Activated CD4-positive, alpha-beta T cell treated with anti-CD3 and anti-CD28 coated beads, Interleukin-2, Interleukin-6, amounts not matched to agents 100 ng/mL and 50 ng/mL, durations not matched to agents 16 hours and 8 hours (primary cell): ENCODE results near the gene LILRB4.
"Not testable (repeated sequence)": the region's sequence is repeated elsewhere in the genome, so short reads cannot be mapped to it uniquely, and the experiment has no call there.

Experiments
- DNase-seq: peaks from one replicate; pipeline ENCODE4 v3.0.0-alpha.2; 2020

Gene LILRB4

GRCh38 chr19:54662730-54663129, at the start of gene LILRB4:
Gene LILRB4 (plus strand): TSS chr19:54662985. CDS start chr19:54663034, 49 bp downstream.
- DNase-seq, result no peak

DNA sequence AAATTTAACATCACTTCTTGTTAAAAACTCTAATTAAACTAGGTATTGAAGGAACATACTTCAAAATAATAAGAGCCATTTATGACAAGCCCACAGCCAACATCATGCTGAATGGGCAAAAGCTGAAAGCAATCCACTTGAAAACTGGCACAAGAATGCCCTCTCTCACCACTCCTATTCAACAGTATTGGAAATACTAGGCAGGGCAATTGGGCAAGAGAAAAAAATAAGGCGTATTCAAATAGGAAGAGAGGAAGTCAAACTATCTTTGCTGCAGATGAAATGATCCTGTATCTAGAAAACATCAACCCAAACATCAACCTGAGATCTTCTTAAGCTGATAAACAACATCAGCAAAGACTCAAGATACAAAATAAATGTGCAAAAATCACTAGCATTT, 48.1 kb upstream of the LILRB4 start:
- no peak for DNase-seq

GRCh38 chr19:54616057-54616456, 46.7 kb upstream of the LILRB4 start:
- DNase-seq, result no peak

- no peak for DNase-seq
Measured at GRCh38 chr19:54616821-54617560, 45.8 kb upstream of the LILRB4 start.

DNA sequence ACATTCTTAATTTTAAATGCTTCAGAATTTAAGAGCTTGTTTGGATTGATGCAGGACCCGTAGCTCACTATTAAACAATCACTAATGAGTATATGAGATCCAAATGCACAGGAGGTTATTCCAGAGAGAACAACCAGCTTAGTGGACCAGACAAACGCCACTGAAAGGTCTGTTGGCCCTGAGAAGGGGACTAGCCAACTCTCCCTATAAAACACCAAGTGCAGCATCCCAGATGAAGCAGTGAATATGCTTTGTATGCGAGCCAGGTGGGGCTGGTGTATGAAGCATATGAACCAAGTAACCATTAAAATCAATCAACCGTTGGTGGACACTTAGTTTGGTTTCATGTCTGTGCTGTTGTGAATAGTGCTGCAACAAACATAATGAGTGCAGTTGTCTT, 42.3 kb upstream of the LILRB4 start:
- DNase-seq, result no peak

DNA sequence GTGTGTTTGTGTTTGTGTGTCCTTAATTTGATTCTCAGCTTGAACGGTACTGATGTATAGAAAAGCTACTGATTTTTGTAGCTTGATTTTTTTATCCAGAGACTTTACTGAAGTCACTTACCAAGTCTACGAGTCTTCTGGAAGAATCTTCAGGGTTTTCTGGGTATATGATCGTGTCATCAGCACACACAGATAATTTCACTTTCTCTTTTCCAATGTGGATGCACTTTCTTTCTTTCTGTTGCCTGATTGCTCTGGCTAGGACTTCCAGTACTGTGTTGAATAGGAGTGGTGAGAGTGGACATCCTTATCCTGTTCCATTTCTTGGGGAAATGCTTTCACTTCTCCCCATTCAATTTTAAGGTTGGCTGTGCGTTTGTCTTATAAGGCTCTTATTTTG, 40.4 kb upstream of the LILRB4 start:
- no peak for DNase-seq

- DNase-seq, result not testable (repeated sequence)
Measured at GRCh38 chr19:54624234-54624633, 38.6 kb upstream of the LILRB4 start.

DNA sequence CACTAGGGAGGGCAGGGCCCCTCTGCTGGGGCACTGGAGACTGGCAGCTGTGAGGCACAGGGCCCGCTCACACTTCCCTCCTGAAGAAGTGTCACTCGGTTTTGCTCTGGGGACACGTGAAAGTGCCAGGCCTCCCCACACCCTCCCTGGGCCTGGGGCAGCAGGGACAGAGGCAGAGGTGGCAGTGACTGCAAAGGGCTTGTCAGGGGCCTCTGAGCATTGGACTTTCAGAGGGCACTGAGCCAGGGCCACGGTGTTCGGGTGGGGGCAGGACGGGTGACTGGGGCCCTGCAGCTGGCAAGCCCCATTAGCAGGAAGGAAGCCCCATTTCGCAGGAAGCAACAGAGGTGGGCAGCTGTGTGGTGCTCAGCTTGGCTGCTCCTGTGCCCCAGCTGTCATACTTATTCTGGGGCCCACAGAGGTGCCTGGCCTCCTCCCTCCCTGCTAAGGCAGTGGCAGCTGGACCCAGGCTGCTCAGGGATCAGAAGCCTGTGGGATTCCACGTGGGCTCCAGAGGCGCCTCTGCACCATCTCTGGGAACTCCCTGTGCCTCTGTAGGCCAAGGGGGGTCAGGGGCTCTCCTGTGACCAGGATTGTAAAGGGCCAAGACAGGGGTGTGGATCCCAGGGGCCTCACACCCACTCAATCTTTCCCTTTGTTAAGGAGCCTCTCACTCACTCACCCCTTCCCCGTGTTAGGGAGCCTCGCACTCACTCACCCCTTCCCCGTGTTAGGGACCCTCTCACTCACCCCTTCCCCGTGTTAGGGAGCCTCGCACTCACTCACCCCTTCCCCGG, 37.7 kb upstream of the LILRB4 start:
- not testable (repeated sequence) for DNase-seq

DNA sequence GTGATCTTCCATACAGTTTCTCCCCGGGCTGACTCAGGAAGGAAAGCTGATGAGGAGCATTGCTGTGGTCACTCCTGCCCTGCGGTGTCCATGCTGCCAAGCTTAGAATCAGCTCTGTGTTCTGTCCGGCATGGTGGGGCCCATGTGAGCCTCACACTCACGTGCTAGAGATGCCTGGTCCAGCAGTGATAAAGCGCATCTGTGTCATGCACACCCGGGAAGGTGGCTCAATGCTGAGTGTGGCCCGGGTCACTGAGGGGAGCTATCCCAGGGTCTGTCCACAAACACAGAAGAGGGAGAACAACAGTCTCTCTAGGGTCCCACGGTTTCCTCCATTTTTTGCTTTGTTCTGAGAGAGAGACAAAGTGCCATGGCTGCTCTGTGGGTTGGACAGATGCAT, 36.0 kb upstream of the LILRB4 start:
- DNase-seq, result no peak

DNA sequence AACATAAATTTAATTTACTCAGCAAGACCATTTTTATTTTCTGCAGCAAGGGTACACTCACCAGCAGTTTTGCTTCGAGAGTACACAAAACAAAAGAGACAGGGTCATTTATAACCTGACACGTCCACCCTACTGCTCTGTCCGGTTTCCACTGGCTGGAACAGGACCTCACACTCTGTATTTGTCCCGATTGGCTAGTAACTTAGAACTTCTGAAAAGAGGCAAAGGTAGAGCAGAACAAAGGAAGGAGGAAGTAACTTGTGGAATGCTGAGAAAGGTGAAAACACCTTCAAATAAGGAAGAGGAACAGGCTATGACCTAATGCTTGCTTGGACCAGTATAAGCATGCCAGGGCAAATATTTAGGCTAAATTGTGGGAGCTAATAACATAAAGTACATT, 34.9 kb upstream of the LILRB4 start:
- not testable (repeated sequence) for DNase-seq

DNA sequence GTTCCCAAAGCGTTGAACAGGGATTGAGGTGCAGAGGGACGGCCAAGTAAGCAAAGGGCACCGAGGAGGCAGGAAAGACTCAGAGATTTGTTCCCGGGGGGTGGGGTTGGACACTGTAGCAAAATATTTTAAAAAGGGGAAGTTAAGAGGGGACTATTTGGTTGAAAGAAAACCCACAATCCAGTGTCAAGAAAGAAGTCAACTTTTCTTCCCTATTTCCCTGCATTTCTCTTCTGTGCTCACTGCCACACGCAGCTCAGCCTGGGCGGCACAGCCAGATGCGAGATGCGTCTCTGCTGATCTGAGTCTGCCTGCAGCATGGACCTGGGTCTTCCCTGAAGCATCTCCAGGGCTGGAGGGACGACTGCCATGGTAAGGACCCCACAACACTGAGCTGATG, 32.5 kb upstream of the LILRB4 start, which contains the start of gene LILRB1:
TSS of gene LILRB1 (plus strand) at position 223 of the 400 bp plus-strand sequence. CDS start 590 bp downstream, outside the sequence.
- DNase-seq, result not testable (repeated sequence)

DNA sequence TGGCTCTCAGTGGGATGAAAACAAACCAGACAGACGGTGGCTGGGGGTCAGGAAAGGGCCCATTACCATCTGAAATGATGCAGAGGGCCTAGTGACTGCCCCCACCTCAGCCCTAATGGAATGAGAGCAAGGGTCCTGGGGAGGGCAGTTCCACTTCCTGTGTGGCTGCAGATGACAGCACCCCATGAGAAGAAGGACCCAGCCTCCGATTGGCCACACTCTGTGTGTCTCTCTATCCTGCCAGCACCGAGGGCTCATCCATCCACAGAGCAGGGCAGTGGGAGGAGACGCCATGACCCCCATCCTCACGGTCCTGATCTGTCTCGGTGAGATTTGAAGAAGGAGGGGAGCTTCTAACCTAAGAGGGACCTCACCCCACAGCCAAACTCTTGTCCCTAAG, 32.0 kb upstream of the LILRB4 start:
- no peak for DNase-seq

GRCh38 chr19:54631489-54632337, 31.1 kb upstream of the LILRB4 start:
- not testable (repeated sequence) for DNase-seq

DNA sequence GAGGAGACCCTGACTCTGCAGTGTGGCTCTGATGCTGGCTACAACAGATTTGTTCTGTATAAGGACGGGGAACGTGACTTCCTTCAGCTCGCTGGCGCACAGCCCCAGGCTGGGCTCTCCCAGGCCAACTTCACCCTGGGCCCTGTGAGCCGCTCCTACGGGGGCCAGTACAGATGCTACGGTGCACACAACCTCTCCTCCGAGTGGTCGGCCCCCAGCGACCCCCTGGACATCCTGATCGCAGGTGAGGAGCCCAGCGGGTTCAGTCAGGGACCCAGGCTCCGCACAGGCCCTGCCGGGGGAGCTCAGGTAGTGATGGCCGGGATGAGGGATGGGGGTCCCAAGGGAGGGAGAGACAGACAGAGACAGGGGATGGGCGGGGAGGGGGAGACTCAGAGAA, 30.3 kb upstream of the LILRB4 start:
- DNase-seq, result not testable (repeated sequence)

- no peak for DNase-seq
Measured at GRCh38 chr19:54633401-54633800, 29.4 kb upstream of the LILRB4 start.

- DNase-seq, result not testable (repeated sequence)
Measured at GRCh38 chr19:54636081-54636480, 26.7 kb upstream of the LILRB4 start.

DNA sequence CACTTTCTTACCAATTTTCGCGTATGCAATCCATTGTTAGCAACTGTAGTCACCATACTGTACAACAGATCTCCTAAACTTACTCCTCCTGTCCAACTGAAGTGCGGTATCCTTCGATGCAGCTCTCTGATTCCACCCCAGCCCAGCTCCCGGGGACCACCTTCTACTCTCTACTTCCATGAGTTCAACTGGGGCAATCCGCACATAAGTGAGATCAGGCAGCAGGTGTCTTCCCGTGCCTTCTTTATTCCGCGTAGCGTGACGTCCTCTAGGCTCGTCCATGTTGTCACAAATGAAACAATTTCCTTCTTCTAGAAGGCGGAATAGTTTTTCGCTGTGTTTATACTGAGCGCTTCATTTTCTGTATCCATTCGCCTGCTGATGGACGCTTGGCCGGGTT, 24.1 kb upstream of the LILRB4 start:
- DNase-seq, result no peak

DNA sequence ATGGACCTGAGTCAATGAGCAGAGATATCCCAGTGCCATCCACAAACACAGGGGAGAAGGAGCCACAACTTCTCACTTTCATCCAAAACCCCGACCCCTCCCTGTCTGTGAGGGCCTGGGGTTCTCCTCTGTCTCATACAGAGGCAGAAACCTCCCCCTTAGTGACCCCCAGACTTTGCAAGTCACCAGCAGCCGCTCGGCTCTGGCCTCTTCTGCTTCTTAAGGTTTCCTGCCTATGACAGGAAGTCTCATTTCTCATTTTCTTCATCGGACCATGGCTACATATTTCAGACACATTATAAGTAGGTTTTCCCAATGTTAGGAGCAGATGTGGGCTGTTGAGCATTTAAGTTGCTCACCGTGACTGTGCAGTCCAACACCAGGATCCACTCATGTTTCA, 19.8 kb upstream of the LILRB4 start:
- not testable (repeated sequence) for DNase-seq

DNA sequence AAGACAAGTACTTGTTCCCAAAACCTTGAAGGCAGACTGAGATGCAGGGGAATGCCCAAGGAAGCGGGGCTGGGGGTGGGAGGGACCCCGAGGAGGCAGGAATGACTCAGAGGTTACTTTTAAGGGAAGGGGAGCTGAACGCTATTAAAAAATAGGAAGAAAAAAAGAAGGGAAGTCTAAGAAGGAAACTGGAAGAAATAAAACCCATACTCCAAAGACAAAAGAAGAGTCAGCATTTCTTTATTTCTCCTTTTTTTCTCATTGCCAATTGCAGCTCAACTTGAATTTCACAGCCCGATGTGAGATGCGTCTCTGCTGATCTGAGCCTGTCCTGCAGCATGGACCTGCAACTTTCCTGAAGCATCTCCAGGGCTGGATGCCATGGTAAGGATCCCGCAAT, 19.2 kb upstream of the LILRB4 start:
- DNase-seq, result not testable (repeated sequence)

DNA sequence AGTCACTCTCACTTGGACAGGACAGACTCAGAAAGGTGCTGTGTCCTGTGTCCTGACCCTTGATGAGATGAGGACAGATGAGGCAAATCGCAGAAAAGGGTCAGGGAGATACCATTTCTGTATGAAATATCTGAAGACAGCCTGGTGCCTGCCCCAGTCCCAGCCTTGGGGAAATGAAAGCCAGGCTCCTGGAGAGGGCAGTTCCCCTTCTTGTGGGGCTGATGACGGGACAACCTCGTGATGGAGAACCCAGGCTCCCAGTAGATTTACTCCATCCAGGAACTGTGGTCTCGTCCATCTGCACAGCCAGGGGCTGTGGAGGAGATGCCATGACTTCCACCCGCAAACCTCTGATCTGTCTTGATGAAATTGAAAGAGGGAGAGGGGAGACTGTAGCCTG, 18.7 kb upstream of the LILRB4 start:
- DNase-seq, result no peak

DNA sequence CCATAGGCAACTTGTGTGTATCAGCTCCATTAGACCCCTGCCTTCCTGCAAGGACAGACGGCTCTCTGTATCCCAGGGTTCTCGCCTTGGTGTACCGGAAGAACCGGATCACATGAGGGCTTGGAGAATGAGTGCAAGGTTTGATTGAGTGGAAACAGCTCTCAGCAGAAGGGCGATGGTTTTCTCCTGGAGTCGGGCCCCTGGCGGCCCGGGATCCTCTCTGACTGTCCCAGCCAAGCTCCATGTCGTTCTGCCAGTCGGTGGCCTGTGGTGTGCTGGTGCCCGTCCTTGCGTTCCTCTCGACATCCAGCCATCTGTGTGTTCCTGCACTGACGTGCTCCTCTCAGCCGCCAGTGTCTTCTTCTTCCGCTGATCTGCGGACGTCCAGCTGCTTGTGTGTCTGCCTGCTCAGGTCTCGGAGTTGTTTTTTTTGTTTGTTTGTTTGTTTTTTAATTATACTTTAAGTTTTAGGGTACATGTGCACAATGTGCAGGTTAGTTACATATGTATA, 16.4 kb upstream of the LILRB4 start:
- no peak for DNase-seq

GRCh38 chr19:54648129-54648528, 14.7 kb upstream of the LILRB4 start:
- DNase-seq, result no peak

DNA sequence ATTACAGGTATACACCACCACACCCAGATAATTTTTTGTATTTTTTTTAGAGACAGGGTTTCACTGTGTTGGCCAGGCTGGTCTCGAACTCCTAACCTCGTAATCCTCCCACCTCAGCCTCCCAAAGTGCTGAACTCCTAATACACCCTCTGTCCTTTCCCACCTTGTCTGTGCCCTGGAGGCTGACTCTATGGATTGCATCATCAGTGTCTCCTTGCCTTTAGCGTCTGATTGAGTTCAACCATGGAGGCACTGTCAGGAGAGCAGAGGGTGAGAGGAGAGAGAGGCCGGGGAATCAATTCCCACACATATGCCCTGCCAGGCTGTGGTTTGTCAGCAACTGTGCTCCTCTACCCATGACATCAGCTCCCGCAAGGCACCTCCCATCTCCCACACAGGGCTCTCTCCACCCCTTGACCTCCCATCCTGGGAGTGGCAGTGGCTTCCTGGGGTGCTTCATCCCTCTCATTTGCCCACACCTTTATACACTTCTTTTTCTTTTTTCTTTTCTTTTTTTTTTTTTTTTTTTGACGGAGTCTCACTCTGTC, 12.6 kb upstream of the LILRB4 start:
- DNase-seq, result no peak
